Adrenal gland (tissue), 12 donors: ENCODE results near the gene TMEM135. TPM values are rescaled to one million over a fixed set of nuclear protein-coding genes. Genes with fewer than 3 reads are reported as not detected.
"Not testable (repeated sequence)": the region's sequence is repeated elsewhere in the genome, so short reads cannot be mapped to it uniquely, and the experiment has no call there.

Experiments used
- DNase-seq, 7 donors: peaks; one replicate each; pipeline ENCODE4 v3.0.0-alpha.2; 2019 to 2020
- H3K27ac ChIP-seq, 5 donors: fragments of 200-600 bp; sonication (generic) in 4 of 5; 1 replicate in 3 of 5; 2 replicates in 2 of 5; pipeline versions ENCODE4 v1.5.1 to v1.8.0; 2016 to 2020; ENCODE audit warnings: mild to moderate bottlenecking in 1 of 5
- H3K27me3 ChIP-seq: fragments of 200-600 bp; 2 replicates; pipeline ENCODE4 v1.8.0; 2021
- H3K36me3 ChIP-seq, 2 donors: fragments of 200-600 bp; replicated peaks in 1 of 2; 1 replicate in 1 of 2; 2 replicates in 1 of 2; pipeline versions ENCODE4 v1.5.1 to v1.8.0; 2018 to 2022
- H3K4me1 ChIP-seq, 2 donors: fragments of 200-600 bp; replicated peaks in 1 of 2; 1 replicate in 1 of 2; 2 replicates in 1 of 2; pipeline versions ENCODE4 v1.5.1 to v1.8.0; 2018 to 2021
- H3K4me3 ChIP-seq, 4 donors: fragments of 200-600 bp; sonication (generic) in 3 of 4; one replicate each; pipeline ENCODE4 v1.5.1; 2016 to 2018
- H3K9me3 ChIP-seq, 3 donors: fragments of 200-600 bp; sonication (generic) in 1 of 3; replicated peaks in 1 of 3; 1 replicate in 2 of 3; 2 replicates in 1 of 3; pipeline versions ENCODE4 v1.5.1 to v1.8.0; 2016 to 2021
- CTCF ChIP-seq, 6 experiments: fragments of 450-650 bp in 4 of 6; fragments of 200-600 bp in 2 of 6; sonication (generic) in 1 of 6; IDR thresholded peaks; 1 replicate in 5 of 6; 2 replicates in 1 of 6; pipeline versions ENCODE4 v1.5.1 to v1.8.0; 2016 to 2021; ENCODE audit warnings: antibody characterized with exemption in 6 of 6, mild to moderate bottlenecking in 2 of 6, moderate library complexity in 1 of 6
- POLR2A ChIP-seq, 2 donors: fragments of 450-650 bp; IDR thresholded peaks; one replicate each; pipeline ENCODE4 v1.6.1; 2017; ENCODE audit warnings: antibody characterized with exemption in 2 of 2, mild to moderate bottlenecking in 2 of 2, moderate library complexity in 1 of 2
- WGBS, 4 donors: extraction: QIAGEN DNeasy Blood & Tissue Kit in 2 of 4; methylation state at CpG; one replicate each; pipeline versions ENCODE4 v1.1.5 to v1.1.7; 2013 to 2017; 5-methylcytosine and 5-hydroxymethylcytosine counted together
- intact Hi-C, 2 donors: fragments of 100-400 bp; cut with DNase I; formaldehyde crosslinking; loops; one replicate each; pipeline versions ENCODE4 v1.14.1 to v1.15.0; 2022 to 2023
- polyA plus RNA-seq, 3 donors: library from polyadenylated mRNA; stranded (reverse); fragments of 200-250 nt in 2 of 3; fragments of 350-450 nt in 1 of 3; fragmentation: Illumina TruSeq in 1 of 3; extraction: RNeasy Lipid Tissue Mini Kit (QIAGEN cat#74804) in 1 of 3; gene quantifications; one replicate each; pipeline ENCODE4 v1.2.3, GENCODE V29; 2013 to 2014
- total RNA-seq, 9 donors: library from RNA; depleted of rRNA in 4 of 9; stranded (reverse); fragments of >200 nt in 4 of 9; fragments of 120-200 nt in 1 of 9; fragmentation: NEBNext Ultra II Directional in 1 of 9; extraction: Animal tissue kit (Norgen Biotek cat#: 25700) in 1 of 9; gene quantifications; one replicate each; pipeline versions ENCODE4 v1.1.0 to v1.2.4, GENCODE V29; 2013 to 2023
- donor health status: healthy with polysubstance abuse.
- donor health status: Bipolar disorder and iron deficiency.
- donor health status: DM: yes; HTN: yes; CAD: no.
- donor health status: DM: no; HTN: no; CAD: no.
- donor health status: DM: no; HTN: no; CAD: no.
- donor health status: DM: yes; HTN: yes; CAD: no.

TMEM135 gene
- total and polyA plus RNA-seq, 12 donors = 8.2 to 101 (median 44.5) TPM

- Histone ChIP-seq H3K36me3 (no peaks in the 10 kb centered on the region), H3K27me3 (no peaks in the 10 kb centered on the region), H3K27ac (no peak overlapping the region), H3K4me3 (no peak overlapping the region), H3K4me1 (no peaks in the 10 kb centered on the region), H3K9me3 (no peaks in the 10 kb centered on the region)
- no peak for TF ChIP-seq POLR2A (IDR thresholded peaks at IDR 0.05)
- TF ChIP-seq CTCF (IDR thresholded peaks at IDR 0.05) = no peak
- 81 to 94% (median 89%) methylated on average over 1 of the region's 1 CpG for WGBS, 4 donors
- intact Hi-C loops = no loop called here
- no peak for DNase-seq
These were observed 17.4 kb upstream of the TMEM135 start for GRCh38 chr11:87020336-87020735.

- no peak overlapping the region for H3K4me3 ChIP-seq
- H3K9me3 ChIP-seq = no peaks in the 10 kb centered on the region
- no peak for DNase-seq
- intact Hi-C loops = no loop called here
- no peak for TF ChIP-seq POLR2A (IDR thresholded peaks at IDR 0.05)
- TF ChIP-seq CTCF (IDR thresholded peaks at IDR 0.05) = no peak
- H3K4me1 ChIP-seq = no peaks in the 10 kb centered on the region
- H3K27me3 ChIP-seq = no peaks in the 10 kb centered on the region
- H3K27ac ChIP-seq = no peak overlapping the region
- 75 to 82% (median 80%) methylated on average over 3 of the region's 3 CpGs for WGBS, 4 donors
- H3K36me3 ChIP-seq = no peaks in the 10 kb centered on the region
These were observed 16.9 kb upstream of the TMEM135 start for GRCh38 chr11:87020764-87021365.

- Histone ChIP-seq H3K27ac (no peak overlapping the region), H3K4me1 (no peaks in the 10 kb centered on the region), H3K36me3 (no peaks in the 10 kb centered on the region), H3K4me3 (no peak overlapping the region), H3K27me3 (no peaks in the 10 kb centered on the region), H3K9me3 (no peaks in the 10 kb centered on the region)
- 85 to 96% (median 88%) methylated on average over 1 of the region's 1 CpG for WGBS, 4 donors
- TF ChIP-seq CTCF (IDR thresholded peaks at IDR 0.05) (no peak), POLR2A (IDR thresholded peaks at IDR 0.05) (no peak)
- intact Hi-C loops = no loop called here
- no peak for DNase-seq
These were observed 15.5 kb upstream of the TMEM135 start for GRCh38 chr11:87022254-87022653.

GRCh38 chr11:87022738-87023137 lies 15.0 kb upstream of the TMEM135 start:
- Histone ChIP-seq H3K4me1 (no peaks in the 10 kb centered on the region), H3K36me3 (no peaks in the 10 kb centered on the region), H3K27ac (no peak overlapping the region), H3K4me3 (no peak overlapping the region), H3K27me3 (no peaks in the 10 kb centered on the region), H3K9me3 (no peaks in the 10 kb centered on the region)
- no peak for TF ChIP-seq POLR2A (IDR thresholded peaks at IDR 0.05)
- no peak for TF ChIP-seq CTCF (IDR thresholded peaks at IDR 0.05)
- WGBS, 4 donors = 76 to 91% (median 84%) methylated on average over 3 of the region's 3 CpGs
- intact Hi-C loops = no loop called here
- no peak for DNase-seq

- intact Hi-C loops, DNase-seq, H3K9me3 ChIP-seq, H3K36me3 ChIP-seq, H3K27ac ChIP-seq, H3K4me3 ChIP-seq, H3K4me1 ChIP-seq, H3K27me3 ChIP-seq: not testable (repeated sequence)
- WGBS, 4 donors = 95 to 100% (median 99%) methylated on average over 1 of the region's 1 CpG
These were observed 11.3 kb upstream of the TMEM135 start for GRCh38 chr11:87026415-87026814.
